Vagina (tissue), 2 donors: ENCODE results near the gene RPL10A.
"Not testable (repeated sequence)": the region's sequence is repeated elsewhere in the genome, so short reads cannot be mapped to it uniquely, and the experiment has no call there.

ENCODE experiments used
- POLR2A ChIP-seq, 2 donors: fragments of 450-650 bp; IDR thresholded peaks; one replicate each; pipeline ENCODE4 v1.6.1; 2017; ENCODE audit warnings: antibody characterized with exemption in 2 of 2, mild to moderate bottlenecking in 2 of 2, moderate library complexity in 2 of 2
- POLR2AphosphoS5 ChIP-seq, 2 donors: sonication (generic); formaldehyde crosslinking; IDR thresholded peaks; one replicate each; pipeline ENCODE4 v1.9.0; 2017; ENCODE audit warnings: antibody characterized with exemption in 2 of 2, mild to moderate bottlenecking in 2 of 2, low read depth in 1 of 2; ENCODE audit not compliant: insufficient read depth in 1 of 2
- TF ChIP-seq, protein P1 (sequence below), 3 experiments: fragments of 450-650 bp in 2 of 3; fragments of 200-600 bp in 1 of 3; sonication (generic) in 1 of 3; IDR thresholded peaks; one replicate each; pipeline ENCODE4 v1.5.1; 2017 to 2019; ENCODE audit warnings: antibody characterized with exemption in 3 of 3, mild to moderate bottlenecking in 2 of 3, moderate library complexity in 2 of 3

DNA sequence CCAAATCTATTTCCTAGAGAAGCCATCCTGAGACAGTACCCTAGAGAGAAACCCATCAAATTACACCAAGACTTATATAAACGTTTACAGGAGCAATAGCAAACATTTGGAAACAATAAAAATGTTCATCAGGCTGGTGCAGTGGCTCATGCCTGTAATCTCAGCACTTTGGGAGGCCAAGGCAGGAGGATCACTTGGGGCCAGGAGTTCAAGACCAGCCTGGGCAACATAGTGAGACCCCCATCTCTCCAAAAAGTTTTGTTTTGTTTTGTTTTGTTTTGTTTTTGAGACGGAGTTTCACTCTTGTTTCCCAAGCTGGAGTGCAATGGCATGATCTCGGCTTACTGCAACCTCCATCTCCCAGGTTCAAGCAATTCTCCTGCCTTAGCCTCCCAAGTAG is 35.5 kb upstream of the RPL10A start:
- TF ChIP-seq, protein P1, sequence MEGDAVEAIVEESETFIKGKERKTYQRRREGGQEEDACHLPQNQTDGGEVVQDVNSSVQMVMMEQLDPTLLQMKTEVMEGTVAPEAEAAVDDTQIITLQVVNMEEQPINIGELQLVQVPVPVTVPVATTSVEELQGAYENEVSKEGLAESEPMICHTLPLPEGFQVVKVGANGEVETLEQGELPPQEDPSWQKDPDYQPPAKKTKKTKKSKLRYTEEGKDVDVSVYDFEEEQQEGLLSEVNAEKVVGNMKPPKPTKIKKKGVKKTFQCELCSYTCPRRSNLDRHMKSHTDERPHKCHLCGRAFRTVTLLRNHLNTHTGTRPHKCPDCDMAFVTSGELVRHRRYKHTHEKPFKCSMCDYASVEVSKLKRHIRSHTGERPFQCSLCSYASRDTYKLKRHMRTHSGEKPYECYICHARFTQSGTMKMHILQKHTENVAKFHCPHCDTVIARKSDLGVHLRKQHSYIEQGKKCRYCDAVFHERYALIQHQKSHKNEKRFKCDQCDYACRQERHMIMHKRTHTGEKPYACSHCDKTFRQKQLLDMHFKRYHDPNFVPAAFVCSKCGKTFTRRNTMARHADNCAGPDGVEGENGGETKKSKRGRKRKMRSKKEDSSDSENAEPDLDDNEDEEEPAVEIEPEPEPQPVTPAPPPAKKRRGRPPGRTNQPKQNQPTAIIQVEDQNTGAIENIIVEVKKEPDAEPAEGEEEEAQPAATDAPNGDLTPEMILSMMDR (IDR thresholded peaks at IDR 0.05): not testable (repeated sequence)
- TF ChIP-seq POLR2AphosphoS5 (IDR thresholded peaks at IDR 0.05; ENCODE audit: insufficient read depth in 1 of 2, low read depth in 1 of 2); POLR2A (IDR thresholded peaks at IDR 0.05): not testable (repeated sequence)
